Measurements from ENCODE around the gene TEX29.

Gene TEX29

GRCh38 chr13:111292710-111293485, 27.5 kb upstream of the TEX29 start:
- DNase-seq, result no peak

- no peak for DNase-seq
Observed at GRCh38 chr13:111295886-111296285, 24.6 kb upstream of the TEX29 start.

- no peak for DNase-seq
Observed at GRCh38 chr13:111296417-111296816, 24.0 kb upstream of the TEX29 start.

- no peak for DNase-seq
Observed at GRCh38 chr13:111298214-111298975, 22.0 kb upstream of the TEX29 start.

- no peak for DNase-seq
Observed at GRCh38 chr13:111302045-111302726, 18.3 kb upstream of the TEX29 start.

- DNase-seq, result no peak
Observed at GRCh38 chr13:111303559-111303958, 16.9 kb upstream of the TEX29 start.

GRCh38 chr13:111304041-111304544, 16.3 kb upstream of the TEX29 start:
- DNase-seq, result no peak

GRCh38 chr13:111304603-111305289, 15.7 kb upstream of the TEX29 start:
- DNase-seq, result no peak

- DNase-seq, result no peak
Observed at GRCh38 chr13:111312944-111313590, 7.4 kb upstream of the TEX29 start.

GRCh38 chr13:111313911-111314425, 6.5 kb upstream of the TEX29 start:
- no peak for DNase-seq

GRCh38 chr13:111314852-111315251, 5.6 kb upstream of the TEX29 start:
- DNase-seq, result no peak

- no peak for DNase-seq
Observed at GRCh38 chr13:111315347-111315995, 5.0 kb upstream of the TEX29 start.

- DNase-seq, result no peak
Observed at GRCh38 chr13:111316161-111316730, 4.2 kb upstream of the TEX29 start.

- no peak for DNase-seq
Observed at GRCh38 chr13:111317042-111317550, 3.3 kb upstream of the TEX29 start.

GRCh38 chr13:111317571-111318345, 2.7 kb upstream of the TEX29 start:
- no peak for DNase-seq

GRCh38 chr13:111318386-111318785, 2.1 kb upstream of the TEX29 start:
- no peak for DNase-seq

- DNase-seq, result no peak
Observed at GRCh38 chr13:111319521-111319920, 921 bp upstream of the TEX29 start.

GRCh38 chr13:111322001-111322915, 1.8 kb downstream of the TEX29 start:
- DNase-seq, result no peak

- DNase-seq, result no peak
Observed at GRCh38 chr13:111322916-111323331, 2.5 kb downstream of the TEX29 start.
